CD8-positive, alpha-beta memory T cell (primary cell): ENCODE data around the gene SYTL3. TPM values are rescaled to one million over a fixed set of nuclear protein-coding genes. Genes with fewer than 3 reads are reported as not detected.

Source experiments
- CTCF ChIA-PET: fragments of 350-600 bp; sonication (Branson Sonifier 250); formaldehyde crosslinking; loops from one replicate; lab custom pipeline; 2021; ENCODE audit warnings: antibody characterized with exemption; lab: Charles Lee
- POLR2A ChIA-PET: fragments of 350-600 bp; sonication (Branson Sonifier 250); formaldehyde crosslinking; loops from one replicate; lab custom pipeline; 2021; ENCODE audit warnings: antibody characterized with exemption; lab: Charles Lee
- DNase-seq, 5 donors: peaks; one replicate each; pipeline versions ENCODE4 v3.0.0 to v3.0.0-alpha.2; 2020 to 2022; ENCODE audit warnings: mixed read lengths in 1 of 5
- H3K27ac ChIP-seq: one replicate; pipeline ENCODE4 v1.7.0; 2013; ENCODE audit warnings: low read depth, mild to moderate bottlenecking, low read length, moderate library complexity
- H3K27me3 ChIP-seq: 2 replicates; pipeline ENCODE4 v1.7.0; 2013; ENCODE audit warnings: low read length, mild to moderate bottlenecking; ENCODE audit not compliant: insufficient read depth, poor library complexity, severe bottlenecking
- H3K36me3 ChIP-seq: 2 replicates; pipeline ENCODE4 v1.7.0; 2013; ENCODE audit warnings: mild to moderate bottlenecking, low read length, moderate library complexity; ENCODE audit not compliant: insufficient read depth
- H3K4me1 ChIP-seq: 2 replicates; pipeline ENCODE4 v1.7.0; 2013; ENCODE audit warnings: mild to moderate bottlenecking, low read length, moderate library complexity; ENCODE audit not compliant: insufficient read depth
- H3K4me3 ChIP-seq: 2 replicates; pipeline ENCODE4 v1.7.0; 2013; ENCODE audit warnings: mild to moderate bottlenecking, low read length
- H3K9me3 ChIP-seq: 2 replicates; pipeline ENCODE4 v1.7.0; 2013; ENCODE audit warnings: mild to moderate bottlenecking, low read length
- H3K27ac Mint-ChIP-seq, 8 donors: one replicate each; pipeline ENCODE4 v1.8.0; 2020 to 2021; ENCODE audit warnings: mixed read lengths in 8 of 8, mild to moderate bottlenecking in 6 of 8, inconsistent platforms in 3 of 8, moderate library complexity in 3 of 8
- H3K27me3 Mint-ChIP-seq, 2 donors: one replicate each; pipeline ENCODE4 v1.8.0; 2020 to 2021; ENCODE audit warnings: mixed read lengths in 2 of 2, mild to moderate bottlenecking in 1 of 2, moderate library complexity in 1 of 2
- H3K36me3 Mint-ChIP-seq, 3 donors: one replicate each; pipeline ENCODE4 v1.8.0; 2020 to 2021; ENCODE audit warnings: mixed read lengths in 3 of 3, inconsistent platforms in 1 of 3, mild to moderate bottlenecking in 1 of 3
- H3K4me1 Mint-ChIP-seq, 3 donors: one replicate each; pipeline ENCODE4 v1.8.0; 2020 to 2021; ENCODE audit warnings: mixed read lengths in 3 of 3, inconsistent platforms in 1 of 3, mild to moderate bottlenecking in 1 of 3
- H3K4me3 Mint-ChIP-seq, 7 donors: one replicate each; pipeline ENCODE4 v1.8.0; 2020 to 2021; ENCODE audit warnings: mixed read lengths in 7 of 7, mild to moderate bottlenecking in 6 of 7, moderate library complexity in 4 of 7, inconsistent platforms in 2 of 7
- H3K9me3 Mint-ChIP-seq, 5 donors: one replicate each; pipeline ENCODE4 v1.8.0; 2020 to 2022; ENCODE audit warnings: mixed read lengths in 5 of 5, mild to moderate bottlenecking in 3 of 5, moderate library complexity in 2 of 5, inconsistent platforms in 1 of 5
- polyA plus RNA-seq: library from polyadenylated mRNA; unstranded; fragments of 300-500 nt; fragmentation: Illumina TruSeq; gene quantifications from one replicate; pipeline ENCODE4 v1.2.3, GENCODE V29; 2021
- total RNA-seq, 2 experiments: library from RNA; stranded (reverse); gene quantifications; one replicate each; pipeline ENCODE4 v1.2.3, GENCODE V29; 2021

Gene SYTL3
- total and polyA plus RNA-seq, 3 experiments from 2014 or later, result 19.5 to 102 (median 96.6) TPM

- Mint-ChIP-seq H3K4me1 (peaks cover 49 to 79% (median 52%) of the 10 kb centered on the region in 3 donors), H3K36me3 (peaks cover 20 to 94% (median 39%) of the 10 kb centered on the region in 3 donors), H3K27ac (peak overlapping the region in 5 of 8 donors; percentile 2 to 86 (median 57)), H3K9me3 (peaks cover 0 to 2% (median 0%) of the 10 kb centered on the region in 5 donors), H3K27me3 (peaks cover 0 to 3% of the 10 kb centered on the region in 2 donors), H3K4me3 (no peak overlapping the region)
- Histone ChIP-seq H3K27ac (no peak overlapping the region), H3K4me1 (peaks cover 13% of the 10 kb centered on the region), H3K9me3 (no peaks in the 10 kb centered on the region), H3K4me3 (no peak overlapping the region), H3K27me3 (no peaks in the 10 kb centered on the region), H3K36me3 (peaks cover 68% of the 10 kb centered on the region)
- ChIA-PET POLR2A (interaction anchor here (0.8 kb wide), 1 partner anchor 29 kb away, joined by 3 read pairs; no protein-coding TSS in a partner anchor), CTCF (no interaction called here)
- DNase-seq, result peak in 1 of 5 donors; percentile 39
Measured at GRCh38 chr6:158778005-158778527, 128.2 kb downstream of the SYTL3 start.

- Histone ChIP-seq H3K27me3 (no peaks in the 10 kb centered on the region), H3K36me3 (peaks cover 70% of the 10 kb centered on the region), H3K4me3 (no peak overlapping the region), H3K27ac (no peak overlapping the region), H3K9me3 (no peaks in the 10 kb centered on the region), H3K4me1 (peaks cover 8% of the 10 kb centered on the region)
- Mint-ChIP-seq H3K36me3 (peaks cover 13 to 94% (median 41%) of the 10 kb centered on the region in 3 donors), H3K27me3 (peaks cover 0 to 6% of the 10 kb centered on the region in 2 donors), H3K9me3 (peaks cover 0 to 2% (median 0%) of the 10 kb centered on the region in 5 donors), H3K4me3 (peak overlapping the region in 1 of 7 donors; percentile 22), H3K4me1 (peaks cover 36 to 76% (median 47%) of the 10 kb centered on the region in 3 donors), H3K27ac (peak overlapping the region; percentile 22 to 88 (median 66))
- ChIA-PET POLR2A (interaction anchor here (1.1 kb wide), 1 partner anchor 9 kb away, joined by 5 read pairs; no protein-coding TSS in a partner anchor), CTCF (interaction anchor here (0.9 to 2.1 kb wide), 10 partner anchors 8 to 192 kb away, joined by 3 to 7 read pairs (median 4); no protein-coding TSS in a partner anchor)
- DNase-seq, result no peak
Measured at GRCh38 chr6:158780246-158780884, 130.5 kb downstream of the SYTL3 start.

GRCh38 chr6:158780988-158781691, 131.3 kb downstream of the SYTL3 start:
- DNase-seq, result peak in 1 of 5 donors; percentile 38
- Mint-ChIP-seq H3K36me3 (peaks cover 13 to 92% (median 40%) of the 10 kb centered on the region in 3 donors), H3K4me1 (peaks cover 36 to 71% (median 47%) of the 10 kb centered on the region in 3 donors), H3K27me3 (peaks cover 0 to 6% of the 10 kb centered on the region in 2 donors), H3K27ac (peak overlapping the region; percentile 14 to 88 (median 66)), H3K4me3 (no peak overlapping the region), H3K9me3 (peaks cover 0 to 2% (median 0%) of the 10 kb centered on the region in 5 donors)
- CTCF ChIA-PET, result interaction anchor here (0.9 to 2.1 kb wide), 10 partner anchors 8 to 193 kb away, joined by 3 to 7 read pairs (median 4); no protein-coding TSS in a partner anchor
- peaks cover 8% of the 10 kb centered on the region for H3K4me1 ChIP-seq
- H3K27me3 ChIP-seq, result no peaks in the 10 kb centered on the region
- POLR2A ChIA-PET, result interaction anchor here (0.9 to 1.1 kb wide), 2 partner anchors 8 to 14 kb away, joined by 3 to 5 read pairs; no protein-coding TSS in a partner anchor
- H3K4me3 ChIP-seq, result no peak overlapping the region
- H3K36me3 ChIP-seq, result peaks cover 67% of the 10 kb centered on the region
- no peaks in the 10 kb centered on the region for H3K9me3 ChIP-seq
- H3K27ac ChIP-seq, result no peak overlapping the region

DNA sequence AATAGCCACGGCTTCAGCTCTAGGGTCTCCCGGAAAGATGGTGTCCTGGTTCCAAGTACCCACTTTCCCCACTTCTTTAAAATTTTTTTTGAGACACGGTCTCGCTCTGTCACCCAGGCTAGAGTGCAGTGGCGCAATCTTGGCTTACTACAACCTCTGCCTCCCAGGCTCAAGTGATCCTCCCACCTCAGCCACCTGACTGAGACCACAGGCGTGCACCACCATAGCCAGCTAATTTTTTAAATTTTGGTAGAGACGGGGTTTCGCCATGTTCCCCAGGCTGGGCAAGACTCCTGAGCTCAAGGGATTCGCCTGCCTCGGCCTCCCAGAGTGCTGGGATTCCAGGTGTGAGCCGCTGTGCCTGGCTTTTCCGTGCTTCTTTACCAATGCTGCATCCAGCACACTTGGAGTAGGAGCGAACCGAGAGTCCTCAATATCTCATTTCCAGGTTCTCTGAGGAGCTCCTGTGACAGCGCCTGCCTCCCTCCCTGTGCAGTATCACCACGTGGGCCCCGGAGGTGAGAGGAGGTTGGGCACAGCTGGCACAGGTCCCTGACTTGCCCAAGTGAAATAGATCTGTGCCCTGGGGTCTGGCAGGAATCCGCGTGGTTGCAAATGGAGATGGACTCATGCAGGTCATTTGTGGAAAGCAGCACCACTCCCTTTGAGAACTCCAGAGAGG, 132.0 kb downstream of the SYTL3 start:
- Mint-ChIP-seq H3K9me3 (no peaks in the 10 kb centered on the region), H3K27me3 (peaks cover 0 to 6% of the 10 kb centered on the region in 2 donors), H3K27ac (peak overlapping the region in 7 of 8 donors; percentile 36 to 81 (median 72)), H3K36me3 (peaks cover 13 to 92% (median 36%) of the 10 kb centered on the region in 3 donors), H3K4me1 (peaks cover 33 to 74% (median 48%) of the 10 kb centered on the region in 3 donors), H3K4me3 (peak overlapping the region in 2 of 7 donors; percentile 34 to 36)
- POLR2A ChIA-PET, result interaction anchor here (0.9 kb wide), 1 partner anchor 13 kb away, joined by 3 read pairs; no protein-coding TSS in a partner anchor
- Histone ChIP-seq H3K4me1 (peaks cover 8% of the 10 kb centered on the region), H3K9me3 (no peaks in the 10 kb centered on the region), H3K4me3 (no peak overlapping the region), H3K27ac (no peak overlapping the region), H3K27me3 (no peaks in the 10 kb centered on the region), H3K36me3 (peaks cover 66% of the 10 kb centered on the region)
- CTCF ChIA-PET, result interaction anchor here (1.1 to 2.1 kb wide), 7 partner anchors 11 to 192 kb away, joined by 3 to 7 read pairs (median 5); no protein-coding TSS in a partner anchor
- peak in 1 of 5 donors; percentile 39 for DNase-seq

- peaks cover 0 to 2% of the 10 kb centered on the region in 2 donors for H3K27me3 Mint-ChIP-seq
- ChIA-PET CTCF (interaction anchor here (1.2 to 1.7 kb wide), 3 partner anchors 11 to 190 kb away, joined by 3 to 5 read pairs (median 4); no protein-coding TSS in a partner anchor), POLR2A (interaction anchor here (0.9 kb wide), 1 partner anchor 13 kb away, joined by 3 read pairs; no protein-coding TSS in a partner anchor)
Measured at GRCh38 chr6:158782432-158783166, 132.7 kb downstream of the SYTL3 start.

GRCh38 chr6:158783167-158783450, 133.3 kb downstream of the SYTL3 start:
- H3K36me3 Mint-ChIP-seq, result peaks cover 13 to 92% (median 38%) of the 10 kb centered on the region in 3 donors
- DNase-seq, result peak in 1 of 5 donors; percentile 25
- Histone ChIP-seq H3K4me3 (no peak overlapping the region), H3K27ac (no peak overlapping the region), H3K36me3 (peaks cover 67% of the 10 kb centered on the region), H3K9me3 (no peaks in the 10 kb centered on the region), H3K4me1 (peaks cover 8% of the 10 kb centered on the region), H3K27me3 (no peaks in the 10 kb centered on the region)
- peaks cover 29 to 72% (median 48%) of the 10 kb centered on the region in 3 donors for H3K4me1 Mint-ChIP-seq
- H3K9me3 Mint-ChIP-seq, result no peaks in the 10 kb centered on the region
- CTCF ChIA-PET, result interaction anchor here (1.2 to 1.7 kb wide), 3 partner anchors 11 to 190 kb away, joined by 3 to 5 read pairs (median 4); no protein-coding TSS in a partner anchor
- H3K27me3 Mint-ChIP-seq, result peaks cover 0 to 2% of the 10 kb centered on the region in 2 donors
- H3K4me3 Mint-ChIP-seq, result no peak overlapping the region
- POLR2A ChIA-PET, result no interaction called here
- H3K27ac Mint-ChIP-seq, result peak overlapping the region in 3 of 8 donors; percentile 56 to 75 (median 66)

More at GRCh38 chr6:158782432-158783166, 132.7 kb downstream of the SYTL3 start:
- Histone ChIP-seq H3K4me1 (peaks cover 8% of the 10 kb centered on the region), H3K27me3 (no peaks in the 10 kb centered on the region), H3K36me3 (peaks cover 66% of the 10 kb centered on the region), H3K9me3 (no peaks in the 10 kb centered on the region), H3K27ac (no peak overlapping the region), H3K4me3 (no peak overlapping the region)
- H3K9me3 Mint-ChIP-seq, result no peaks in the 10 kb centered on the region
- peaks cover 13 to 92% (median 36%) of the 10 kb centered on the region in 3 donors for H3K36me3 Mint-ChIP-seq
- H3K4me1 Mint-ChIP-seq, result peaks cover 29 to 74% (median 48%) of the 10 kb centered on the region in 3 donors
- H3K27ac Mint-ChIP-seq, result peak overlapping the region in 4 of 8 donors; percentile 9 to 81 (median 66)
- no peak for DNase-seq
- peak overlapping the region in 1 of 7 donors; percentile 34 for H3K4me3 Mint-ChIP-seq
